Measurements from ENCODE around the gene SIL1. TPM values are rescaled to one million over a fixed set of nuclear protein-coding genes. Genes with fewer than 3 reads are reported as not detected.
"Not testable (repeated sequence)": the region's sequence is repeated elsewhere in the genome, so short reads cannot be mapped to it uniquely, and the experiment has no call there.

Gene SIL1
- total RNA-seq (2014; rRNA removed; shearing (Covaris generic)) = 27.5 and 28.4 TPM in 2 replicates
- 19.3 and 19.5 TPM in 2 replicates for polyA plus RNA-seq (2015; cell fraction: cytosol; rRNA removed)
- polyA plus RNA-seq (2015; cell fraction: nucleus; rRNA removed) = 25.3 and 30.6 TPM in 2 replicates

DNA sequence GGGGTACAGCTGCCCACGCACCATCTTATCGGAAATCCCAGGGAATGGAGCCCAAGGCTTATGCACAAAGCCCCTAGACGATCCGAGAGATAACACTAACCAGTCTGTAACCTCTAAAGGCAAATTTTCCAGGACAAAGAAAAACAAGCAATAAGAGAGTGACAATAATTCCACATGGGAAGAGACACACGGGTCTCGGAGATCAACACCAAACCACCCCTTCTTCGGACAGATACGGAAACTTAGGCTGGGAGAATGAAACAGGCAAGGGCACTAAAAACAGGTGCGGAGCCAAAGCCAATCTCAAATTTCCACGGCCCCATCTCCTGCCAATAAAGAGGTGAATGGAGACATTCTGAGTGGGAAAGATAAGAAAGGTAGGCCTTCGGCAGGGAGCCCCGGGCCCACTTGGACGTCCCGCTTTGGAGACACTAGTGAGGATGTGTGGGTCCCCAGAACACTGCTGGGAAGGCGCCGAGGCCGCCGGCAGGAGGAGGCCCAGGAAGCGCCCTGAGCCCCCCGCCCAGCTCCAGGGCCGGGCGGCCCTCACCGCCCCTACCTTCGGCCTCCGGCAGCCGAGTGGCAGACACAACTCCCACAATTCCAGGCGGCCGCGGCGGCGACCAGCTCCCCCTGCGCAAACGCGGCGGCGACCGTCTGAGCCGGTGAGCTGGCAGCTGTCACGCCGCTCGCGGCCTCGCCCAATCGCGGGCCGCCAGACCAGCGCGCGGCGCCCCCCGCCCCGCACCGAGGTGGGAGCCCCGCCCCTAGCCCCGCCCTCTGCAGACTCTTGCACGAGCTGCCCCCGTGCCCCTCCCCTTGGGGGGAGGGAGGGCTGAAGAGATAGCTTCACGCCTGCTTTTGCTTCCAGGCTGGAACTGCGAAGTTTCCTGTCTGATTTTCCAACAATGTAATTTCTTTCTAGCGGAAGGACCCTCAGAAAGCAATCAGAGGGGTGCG is at the start of gene SIL1:
Gene SIL1, minus strand, starts transcription at position 659 of the 960 bp plus-strand sequence. CDS start 70,525 bp downstream, outside the sequence.
- peak; percentile 89 for DNase-seq (ENCODE audit: low read depth)

DNA sequence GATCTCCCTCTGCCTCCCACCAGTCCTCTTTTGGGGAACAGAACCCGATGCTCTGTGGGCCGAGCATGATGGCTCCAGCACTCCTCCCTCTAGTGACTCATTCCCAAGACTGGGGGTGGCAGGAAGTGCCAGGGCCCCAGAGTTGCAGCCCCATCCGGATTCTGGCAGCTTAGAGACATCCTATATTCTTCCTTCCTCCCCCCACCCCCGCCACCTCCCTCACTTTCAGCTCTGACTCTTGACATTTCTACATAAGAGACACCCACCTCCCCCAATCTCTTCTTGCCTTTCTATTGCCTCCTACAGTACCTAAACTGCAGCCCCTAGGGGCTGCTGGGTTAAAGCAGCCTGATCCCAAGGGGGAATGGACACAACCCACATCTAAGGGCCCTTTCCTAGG is 48.2 kb upstream of the SIL1 start:
- peak; percentile 88 for DNase-seq (ENCODE audit: low read depth)

DNA sequence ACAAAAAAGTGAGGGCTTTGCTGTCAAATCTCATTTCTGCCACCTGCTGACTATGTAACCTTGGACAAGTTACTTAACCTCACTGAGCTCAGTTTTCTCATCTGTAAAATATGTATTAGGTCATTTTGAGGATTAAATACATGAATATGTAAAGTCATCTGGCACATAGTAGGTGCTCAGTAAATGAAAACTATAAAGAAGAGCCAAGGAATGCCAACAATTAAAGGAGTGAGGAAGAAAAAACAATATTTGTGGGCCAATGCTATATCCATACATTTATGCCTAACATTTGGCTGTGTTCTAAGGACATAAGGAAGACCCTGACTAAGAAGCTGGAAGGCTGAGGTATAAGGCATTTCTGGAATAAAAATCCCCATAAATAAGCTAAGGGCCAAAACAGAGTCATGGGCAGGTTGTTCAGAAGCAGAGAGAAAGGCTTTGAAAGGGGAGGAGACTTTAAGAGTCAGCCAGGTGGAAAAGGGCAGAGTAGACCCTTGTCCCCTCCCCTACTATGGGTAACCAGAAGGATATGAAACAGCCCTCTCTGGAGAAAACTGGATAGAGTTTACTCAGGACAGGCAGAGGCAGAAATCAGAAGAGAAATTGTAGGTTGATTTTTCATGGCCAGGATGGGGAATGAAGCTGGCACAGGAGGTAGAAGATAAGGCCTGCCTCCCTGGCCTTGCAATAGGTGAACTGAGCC is 47.6 kb upstream of the SIL1 start:
- DNase-seq (ENCODE audit: low read depth) = no peak

DNA sequence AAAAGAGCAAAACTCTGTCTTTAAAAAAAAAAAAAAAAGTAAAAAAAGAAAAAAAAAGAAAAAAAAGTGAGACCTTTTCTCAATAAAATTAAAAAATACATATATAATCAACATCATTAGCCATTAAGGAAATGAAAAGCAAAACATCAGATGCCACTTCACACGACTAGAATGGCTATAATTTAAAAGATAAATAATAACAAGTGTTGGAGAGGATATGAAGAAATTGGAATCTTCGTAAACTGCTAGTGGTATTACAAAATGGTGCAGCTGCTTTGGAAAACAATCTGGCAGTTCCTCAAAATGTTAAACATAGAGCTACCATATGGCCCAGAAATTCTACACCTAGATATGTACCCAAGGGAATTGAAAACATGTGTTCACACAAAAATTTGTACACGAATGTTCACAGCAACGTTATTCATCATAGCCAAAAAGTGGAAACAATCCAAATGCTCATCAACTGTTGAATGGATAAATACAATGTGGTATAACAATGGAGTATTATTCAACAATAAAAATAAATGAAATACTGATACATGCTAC is 45.3 kb upstream of the SIL1 start:
- no peak for DNase-seq (ENCODE audit: low read depth)

GRCh38 chr5:139241139-139241538 is 43.0 kb upstream of the SIL1 start:
- no peak for DNase-seq (ENCODE audit: low read depth)

DNA sequence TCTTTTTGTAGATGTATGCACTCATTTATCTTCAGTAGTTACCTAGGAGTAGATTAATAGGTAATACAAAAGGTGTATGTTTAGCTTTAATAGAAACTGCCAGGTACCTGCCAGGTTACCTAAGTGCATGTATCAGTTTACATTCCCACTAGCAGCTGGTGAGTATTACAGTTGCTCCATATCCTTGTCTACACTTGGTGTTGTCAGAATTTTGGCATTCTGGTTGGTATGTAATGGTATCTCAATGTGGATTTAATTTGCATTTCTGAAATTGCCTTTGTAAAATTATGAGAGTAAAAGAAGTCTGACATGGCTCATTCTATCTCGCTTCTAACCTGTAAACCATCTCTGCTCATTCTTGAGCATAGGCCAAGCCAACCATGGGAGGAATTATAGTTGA is 38.3 kb upstream of the SIL1 start:
- DNase-seq (ENCODE audit: low read depth) = no peak

DNA sequence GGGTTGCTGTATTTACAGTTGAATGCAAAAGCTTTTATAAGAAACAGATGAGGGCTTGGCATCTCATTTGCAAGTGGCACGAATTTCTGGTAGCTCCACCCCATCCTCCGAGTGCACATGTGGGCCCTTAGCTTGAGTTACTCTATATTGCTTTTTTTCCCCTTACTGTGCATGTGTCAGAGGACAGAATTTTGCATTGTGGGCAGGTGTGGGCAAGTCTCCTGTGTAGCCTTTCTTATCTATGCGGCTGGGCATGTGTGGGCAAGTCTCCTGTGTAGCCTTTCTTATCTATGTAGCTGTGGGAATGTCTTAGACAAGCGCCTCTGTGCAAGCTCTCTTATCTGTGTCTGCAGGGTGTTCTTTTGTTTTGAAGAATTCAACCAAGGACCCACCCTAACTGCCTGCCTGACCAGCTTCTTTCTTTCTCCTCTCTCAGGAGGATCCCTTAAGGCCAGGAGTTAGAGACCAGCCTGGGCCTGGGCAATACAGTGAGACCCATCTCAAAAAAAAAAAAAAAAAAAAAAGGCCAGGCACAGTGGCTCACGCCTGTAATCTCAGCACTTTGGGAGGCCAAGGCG is 34.1 kb upstream of the SIL1 start:
- DNase-seq (ENCODE audit: low read depth) = no peak

GRCh38 chr5:139228201-139228803 is 30.1 kb upstream of the SIL1 start:
- no peak for DNase-seq (ENCODE audit: low read depth)

DNA sequence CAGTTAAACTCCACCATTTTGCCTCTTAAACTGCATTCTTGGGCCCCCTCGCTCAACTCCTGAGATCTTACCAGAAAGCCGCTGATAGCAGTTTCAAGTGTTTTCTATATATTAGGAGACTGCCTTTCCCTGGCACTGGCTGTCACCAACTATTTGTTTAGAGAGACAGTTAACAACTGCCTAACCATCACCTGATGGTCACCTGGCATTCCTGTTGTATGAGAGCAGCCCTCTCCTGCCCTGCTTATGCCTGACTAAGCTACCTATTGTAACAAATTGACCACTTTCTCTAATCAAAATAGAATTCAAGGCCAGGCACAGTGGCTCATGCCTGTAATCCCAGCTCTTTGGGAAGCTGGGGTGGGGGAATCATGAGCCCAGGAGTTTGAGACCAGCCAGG is 28.0 kb upstream of the SIL1 start:
- no peak for DNase-seq (ENCODE audit: low read depth)

- DNase-seq (ENCODE audit: low read depth) = no peak
These were observed 25.3 kb upstream of the SIL1 start for GRCh38 chr5:139223481-139223880.

DNA sequence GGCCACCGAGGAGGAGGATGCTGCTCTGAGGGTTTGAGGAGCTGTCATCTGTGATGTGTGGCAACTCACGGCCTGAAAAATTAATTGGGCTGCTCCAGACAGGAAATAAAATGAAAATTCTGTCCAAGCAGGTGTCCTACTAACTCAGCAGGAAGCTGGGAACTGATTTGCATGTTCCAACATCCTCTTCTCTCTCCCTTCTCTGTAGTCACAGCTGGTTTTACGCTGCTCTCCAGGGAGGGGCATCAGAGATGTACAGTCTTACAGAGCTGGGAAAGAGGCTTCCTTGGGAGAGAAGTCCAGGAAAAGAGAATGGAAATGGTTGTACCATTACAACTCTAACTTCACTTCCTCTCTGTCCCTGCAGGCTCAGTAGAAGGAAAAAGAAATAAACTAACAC is 24.2 kb upstream of the SIL1 start:
- no peak for DNase-seq (ENCODE audit: low read depth)

GRCh38 chr5:139218038-139218437 is 19.9 kb upstream of the SIL1 start:
- DNase-seq (ENCODE audit: low read depth) = not testable (repeated sequence)

- DNase-seq (ENCODE audit: low read depth) = peak; percentile 22
These were observed 17.2 kb upstream of the SIL1 start for GRCh38 chr5:139215107-139215975.

DNA sequence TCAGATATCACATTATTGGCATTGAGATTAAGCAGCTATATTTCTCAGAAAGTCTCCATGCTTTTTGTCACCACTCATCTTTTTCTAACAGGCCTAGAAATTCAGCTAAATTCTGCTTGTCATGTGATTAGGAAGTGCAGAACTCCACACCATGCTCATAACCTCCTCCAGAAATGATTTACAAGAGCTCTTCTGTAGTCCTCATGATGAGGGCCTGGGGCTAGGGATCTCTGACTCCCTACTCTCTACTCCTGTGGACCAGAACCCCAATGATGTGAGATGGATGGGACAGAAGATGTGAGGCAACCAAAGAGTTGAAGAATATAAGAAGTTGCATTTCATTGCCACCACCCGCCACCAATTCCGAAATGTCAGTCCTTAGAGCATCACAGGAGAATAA is 16.5 kb upstream of the SIL1 start:
- DNase-seq (ENCODE audit: low read depth) = no peak

GRCh38 chr5:139212906-139213305 is 14.7 kb upstream of the SIL1 start:
- DNase-seq (ENCODE audit: low read depth) = no peak

- DNase-seq (ENCODE audit: low read depth) = no peak
These were observed 14.3 kb upstream of the SIL1 start for GRCh38 chr5:139212486-139212885.

DNA sequence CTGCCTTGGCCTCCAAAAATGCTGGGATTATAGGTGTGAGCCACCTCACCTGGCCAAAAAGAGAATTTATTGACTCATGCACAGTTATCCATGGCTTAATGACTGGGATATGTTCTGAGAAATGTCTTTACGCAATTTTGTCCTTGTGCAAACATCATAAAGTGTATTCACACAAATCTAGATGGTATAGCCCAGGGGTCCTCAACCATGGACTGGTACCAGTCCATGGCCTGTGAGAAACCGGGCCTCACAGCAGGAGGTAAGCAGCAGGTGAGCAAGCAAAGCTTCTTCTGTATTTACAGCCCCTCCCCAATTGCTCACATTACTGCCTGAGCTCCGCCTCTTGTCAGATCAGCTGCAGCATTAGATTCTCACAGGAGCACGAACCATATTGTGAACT is 12.4 kb upstream of the SIL1 start:
- DNase-seq (ENCODE audit: low read depth) = no peak

DNA sequence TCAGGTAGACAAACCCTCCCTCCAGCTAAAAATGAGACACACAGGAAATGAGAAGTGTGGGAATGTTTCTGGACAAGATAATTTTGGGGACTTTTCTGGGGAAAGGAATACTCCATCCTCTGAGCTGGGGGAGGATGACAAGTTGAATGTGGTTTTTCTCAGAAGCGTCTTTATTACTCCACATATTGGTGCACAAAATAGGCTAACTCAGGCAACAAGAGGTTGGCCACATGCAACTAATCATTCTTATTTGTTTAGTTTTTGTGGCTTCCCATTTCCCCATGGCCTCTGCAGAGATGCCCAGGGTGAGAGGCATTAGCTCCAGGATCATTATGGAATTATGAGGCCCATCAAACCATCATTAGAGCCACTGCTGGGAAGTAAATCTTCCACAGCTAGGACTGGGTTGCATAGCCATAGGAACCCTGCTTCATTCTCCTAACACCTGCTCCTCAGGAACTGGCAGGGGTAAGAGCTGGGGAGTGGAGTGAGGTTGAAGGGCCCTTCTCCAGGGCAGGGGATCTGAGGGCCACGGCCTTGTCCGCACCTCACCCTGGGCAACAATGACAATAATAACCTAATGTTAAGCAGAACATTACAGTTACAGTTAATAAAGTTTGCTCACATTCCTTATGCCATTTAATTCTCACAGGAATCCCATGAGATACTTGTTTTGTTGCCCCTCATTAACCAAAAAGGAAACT is 9.3 kb upstream of the SIL1 start:
- DNase-seq (ENCODE audit: low read depth) = no peak

GRCh38 chr5:139205586-139205985 is 7.4 kb upstream of the SIL1 start:
- no peak for DNase-seq (ENCODE audit: low read depth)

- DNase-seq (ENCODE audit: low read depth) = no peak
These were observed 7.0 kb upstream of the SIL1 start for GRCh38 chr5:139205124-139205523.
